HepG2 (cell line): ENCODE results near the gene PLVAP. TPM values are rescaled to one million over a fixed set of nuclear protein-coding genes. Genes with fewer than 3 reads are reported as not detected.
A peak's percentile ranks its signal among the peaks of the same experiment; 100 is the strongest.

Experiments used
- ATAC-seq: fragments of 200-7000 bp; cut with Tn5 transposase; 3 replicates; pipeline ENCODE4 v1.9.1; 2020; ENCODE audit warnings: mild to moderate bottlenecking, moderate library complexity
- BruUV-seq: library from RNA; stranded (reverse); fragments of 400-500 nt; replicated peaks from 2 replicates; lab custom pipeline; 2021; lab: Mats Ljungman, UMichigan
- CTCF ChIA-PET: fragments of 300-600 bp; formaldehyde crosslinking; extraction: SDS; loops from one replicate; lab custom pipeline; 2021; ENCODE audit warnings: low total read pairs, inconsistent platforms, low intra/inter-chr PET ratio; lab: Yijun Ruan, JAX
- POLR2A ChIA-PET: fragments of 350-600 bp; sonication (Branson Sonifier 250); formaldehyde crosslinking; loops from one replicate; lab custom pipeline; 2020; ENCODE audit warnings: antibody characterized with exemption, inconsistent platforms; lab: Yijun Ruan, JAX
- DNase-seq: peaks from one replicate; pipeline ENCODE4 v3.0.0-alpha.2; 2015; ENCODE audit warnings: low spot score
- FAIRE-seq: peaks from 3 replicates; lab custom pipeline; 2011; peaks lifted over from hg19 to GRCh38; lab: Jason Lieb, UNC
- H2AFZ ChIP-seq: one replicate; pipeline ENCODE4 v1.6.1; 2011; ENCODE audit warnings: low read length, inconsistent platforms
- H3K27ac ChIP-seq: fragments of 300-600 bp; 3 replicates; pipeline ENCODE4 v1.8.0; 2011; ENCODE audit warnings: mixed run types, mild to moderate bottlenecking, mixed read lengths, low read length, inconsistent platforms; ENCODE audit not compliant: insufficient read depth; ENCODE audit errors: extremely low read length
- H3K27me3 ChIP-seq, 2 experiments: fragments of 200-600 bp in 1 of 2; 2 replicates in 1 of 2; 3 replicates in 1 of 2; pipeline versions ENCODE4 v1.6.0 to v1.8.0; 2011; ENCODE audit warnings: low read length in 2 of 2, mild to moderate bottlenecking in 2 of 2, moderate library complexity in 2 of 2, inconsistent platforms in 1 of 2; ENCODE audit not compliant: insufficient read depth in 2 of 2, control insufficient read depth in 1 of 2
- H3K36me3 ChIP-seq, 2 experiments: fragments of 200-600 bp in 1 of 2; replicated peaks in 1 of 2; 2 replicates in 1 of 2; 3 replicates in 1 of 2; pipeline versions ENCODE4 v1.5.1 to v1.8.0; 2011; ENCODE audit warnings: low read length in 2 of 2, inconsistent platforms in 1 of 2; ENCODE audit not compliant: insufficient read depth in 2 of 2, control insufficient read depth in 1 of 2
- H3K4me1 ChIP-seq: 2 replicates; pipeline ENCODE4 v1.5.1; 2012; ENCODE audit warnings: low read length, inconsistent platforms; ENCODE audit not compliant: insufficient read depth
- H3K4me2 ChIP-seq: 2 replicates; pipeline ENCODE4 v1.6.0; 2011; ENCODE audit warnings: low read depth, low read length, inconsistent platforms
- H3K4me3 ChIP-seq, 3 experiments: fragments of 200-600 bp in 1 of 3; sonication (generic), shearing (Covaris generic) in 1 of 3; replicated peaks in 1 of 3; 2 replicates each; pipeline ENCODE4 v1.5.1; 2011 to 2016; ENCODE audit warnings: low read length in 3 of 3, inconsistent platforms in 2 of 3, low read depth in 2 of 3, mild to moderate bottlenecking in 2 of 3, control low read depth in 1 of 3, mixed read lengths in 1 of 3; ENCODE audit not compliant: insufficient read depth in 1 of 3
- H3K79me2 ChIP-seq: one replicate; pipeline ENCODE4 v1.6.1; 2011; ENCODE audit warnings: low read length, inconsistent platforms; ENCODE audit not compliant: insufficient read depth
- H3K9ac ChIP-seq: 2 replicates; pipeline ENCODE4 v1.6.0; 2011; ENCODE audit warnings: mild to moderate bottlenecking, low read depth, low read length, inconsistent platforms; ENCODE audit not compliant: insufficient read depth
- H3K9me3 ChIP-seq: 2 replicates; pipeline ENCODE4 v1.5.1; 2012; ENCODE audit warnings: mild to moderate bottlenecking, low read length
- H4K20me1 ChIP-seq: 2 replicates; pipeline ENCODE4 v1.6.0; 2011; ENCODE audit warnings: inconsistent platforms, mild to moderate bottlenecking, low read length, moderate library complexity; ENCODE audit not compliant: insufficient read depth
- ARNT2 ChIP-seq: sonication (generic); formaldehyde crosslinking; IDR thresholded peaks from 2 replicates; pipeline ENCODE4 v1.8.0; 2022; ENCODE audit warnings: mild to moderate bottlenecking, low read depth, missing genetic modification reagents, moderate library complexity
- CCDC6 ChIP-seq: sonication (generic); formaldehyde crosslinking; IDR thresholded peaks from 2 replicates; pipeline ENCODE4 v1.8.1; 2022; ENCODE audit warnings: mild to moderate bottlenecking, missing genetic modification reagents, moderate library complexity
- FOSL2 ChIP-seq: sonication (generic); formaldehyde crosslinking; IDR thresholded peaks from 2 replicates; pipeline ENCODE4 v1.4.0; 2020; ENCODE audit warnings: missing genetic modification reagents
- HCFC1 ChIP-seq: fragments of 150-350 bp; IDR thresholded peaks from 2 replicates; pipeline ENCODE4 v1.6.1; 2014; ENCODE audit warnings: low read depth, low read length
- HIVEP1 ChIP-seq: sonication (generic); formaldehyde crosslinking; IDR thresholded peaks from 2 replicates; pipeline ENCODE4 v1.4.0; 2020; ENCODE audit warnings: mild to moderate bottlenecking, missing genetic modification reagents
- HNF4A ChIP-seq: sonication (generic); formaldehyde crosslinking; IDR thresholded peaks from 2 replicates; pipeline ENCODE4 v1.4.0; 2020; ENCODE audit warnings: missing genetic modification reagents
- HNRNPLL ChIP-seq: fragments of 200-400 bp; formaldehyde crosslinking; IDR thresholded peaks from 2 replicates; pipeline ENCODE4 v1.6.1; 2017; ENCODE audit warnings: mild to moderate bottlenecking, low read depth, low read length; ENCODE audit not compliant: poor library complexity, severe bottlenecking
- MAFG ChIP-seq: sonication (generic); formaldehyde crosslinking; IDR thresholded peaks from 2 replicates; pipeline ENCODE4 v1.5.1; 2020; ENCODE audit warnings: mild to moderate bottlenecking, missing genetic modification reagents
- MED13 ChIP-seq: sonication (generic); formaldehyde crosslinking; IDR thresholded peaks from 2 replicates; pipeline ENCODE4 v1.5.0; 2020; ENCODE audit warnings: missing genetic modification reagents
- RCOR2 ChIP-seq: IDR thresholded peaks from 2 replicates; pipeline ENCODE4 v1.6.1; 2016; ENCODE audit warnings: missing biosample characterization, missing genetic modification reagents
- RELA ChIP-seq: sonication (generic); formaldehyde crosslinking; IDR thresholded peaks from 2 replicates; pipeline ENCODE4 v1.4.0; 2020; ENCODE audit warnings: missing genetic modification reagents
- ZFP62 ChIP-seq: sonication (generic); formaldehyde crosslinking; IDR thresholded peaks from 2 replicates; pipeline ENCODE4 v1.4.0; 2020; ENCODE audit warnings: missing genetic modification reagents
- ZNF12 ChIP-seq: sonication (generic); formaldehyde crosslinking; IDR thresholded peaks from 2 replicates; pipeline ENCODE4 v1.5.0; 2020; ENCODE audit warnings: missing genetic modification reagents
- ZNF30 ChIP-seq: sonication (generic); formaldehyde crosslinking; IDR thresholded peaks from 2 replicates; pipeline ENCODE4 v1.5.0; 2020; ENCODE audit warnings: mild to moderate bottlenecking, missing genetic modification reagents
- ZNF547 ChIP-seq: sonication (generic); formaldehyde crosslinking; IDR thresholded peaks from 2 replicates; pipeline ENCODE4 v1.5.1; 2020; ENCODE audit warnings: mild to moderate bottlenecking, missing genetic modification reagents
- ZNF878 ChIP-seq: sonication (generic); formaldehyde crosslinking; IDR thresholded peaks from 2 replicates; pipeline ENCODE4 v1.8.1; 2023; ENCODE audit warnings: mild to moderate bottlenecking, missing genetic modification reagents, moderate library complexity
- WGBS: methylation state at CpG from one replicate; pipeline ENCODE4 v1.1.6; 2017; ENCODE audit warnings: low lambda C conversion rate; 5-methylcytosine and 5-hydroxymethylcytosine counted together
- in situ Hi-C: cut with HindIII; loops from 2 replicates; pipeline ENCODE4 v1.10.0; 2017; ENCODE audit warnings: low pct_unique_long_range_greater_than_20kb; ENCODE audit not compliant: extremely low pct_ligation_motif_present
- intact Hi-C: fragments of 100-400 bp; cut with micrococcal nuclease; formaldehyde crosslinking; loops from one replicate; pipeline ENCODE4 v1.10.0; 2022; ENCODE audit not compliant: unreplicated experiment
- polyA plus RNA-seq, 8 experiments: library from polyadenylated mRNA; depleted of rRNA in 3 of 8; stranded (reverse) in 7 of 8; unstranded in 1 of 8; fragments of >200 nt; fragmentation: Illumina TruSeq in 4 of 8; extraction: Trizol in 4 of 8; gene quantifications; 2 replicates each; pipeline versions ENCODE4 v1.2.1 to v1.2.3, GENCODE V29; 2011 to 2016; ENCODE audit warnings: low read depth in 4 of 8, missing spikeins in 1 of 8, mixed read lengths in 1 of 8; ENCODE audit not compliant: insufficient read depth in 1 of 8
- total RNA-seq, 5 experiments: library from RNA; depleted of rRNA; stranded (reverse); fragments of >200 nt; fragmentation: Illumina TruSeq; extraction: Trizol; gene quantifications; 2 replicates each; pipeline ENCODE4 v1.2.3, GENCODE V29; 2016; ENCODE audit warnings: low read depth in 1 of 5
- TF ChIP-seq, protein P1 (sequence below): sonication (generic); formaldehyde crosslinking; IDR thresholded peaks from 2 replicates; pipeline ENCODE4 v1.4.0; 2020; ENCODE audit warnings: mild to moderate bottlenecking, missing genetic modification reagents
- TF ChIP-seq, protein P2 (sequence below): sonication (generic); IDR thresholded peaks from 2 replicates; pipeline ENCODE4 v1.6.1; 2016; ENCODE audit warnings: low read depth, borderline replicate concordance
- TF ChIP-seq, protein P3 (sequence below): sonication (generic); formaldehyde crosslinking; IDR thresholded peaks from 2 replicates; pipeline ENCODE4 v1.4.0; 2020; ENCODE audit warnings: missing genetic modification reagents
- TF ChIP-seq, protein P4 (sequence below): sonication (generic); formaldehyde crosslinking; IDR thresholded peaks from 2 replicates; pipeline ENCODE4 v1.4.0; 2020; ENCODE audit warnings: low read depth, mild to moderate bottlenecking, missing genetic modification reagents

Gene PLVAP
- total and polyA plus RNA-seq, 2 of the 13 experiments (the other 11 are each of a cell fraction or from before 2014, with no cell fraction given): 0.26 TPM; not detected in 1

DNA sequence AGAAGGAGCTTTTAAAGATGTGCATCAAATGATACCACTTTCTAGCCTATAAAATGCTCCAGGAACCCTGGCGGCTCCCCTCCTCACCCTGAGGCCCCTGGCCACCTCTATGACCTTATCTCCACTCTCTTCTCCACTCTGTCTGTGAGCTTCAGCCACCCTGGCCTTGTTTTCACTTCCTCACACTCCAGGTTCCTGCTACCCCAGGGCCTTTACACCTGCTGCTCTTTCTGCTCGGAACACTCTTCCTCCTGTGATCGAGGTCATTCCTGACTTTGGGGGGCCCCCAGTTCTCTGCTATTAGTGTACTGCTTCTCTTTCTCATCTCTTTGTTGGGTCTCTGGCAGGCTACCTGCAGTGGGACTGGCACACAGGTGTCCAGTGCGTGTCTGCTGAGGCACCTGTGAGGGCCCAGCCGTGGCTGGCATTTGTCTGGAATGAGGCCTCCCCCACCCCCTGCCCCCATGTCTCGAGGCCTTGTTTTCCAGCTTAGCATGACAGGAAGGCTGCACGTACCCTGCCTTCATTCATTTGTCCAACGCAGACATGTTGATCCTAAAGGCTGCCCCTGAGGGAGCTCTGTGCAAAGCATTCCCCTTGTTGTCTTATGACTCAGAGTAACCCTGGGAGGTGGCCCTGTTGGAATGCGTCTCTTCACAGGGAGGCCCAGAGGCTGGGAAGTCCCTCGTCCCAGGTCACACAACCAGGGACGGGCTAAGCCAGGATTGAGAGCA lies 65.5 kb downstream of the PLVAP start (continued):
- TF ChIP-seq, protein P1, sequence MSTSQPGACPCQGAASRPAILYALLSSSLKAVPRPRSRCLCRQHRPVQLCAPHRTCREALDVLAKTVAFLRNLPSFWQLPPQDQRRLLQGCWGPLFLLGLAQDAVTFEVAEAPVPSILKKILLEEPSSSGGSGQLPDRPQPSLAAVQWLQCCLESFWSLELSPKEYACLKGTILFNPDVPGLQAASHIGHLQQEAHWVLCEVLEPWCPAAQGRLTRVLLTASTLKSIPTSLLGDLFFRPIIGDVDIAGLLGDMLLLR: peak; percentile 16; the same call in 1 of the 2 replicates
- TF ChIP-seq, protein P2, sequence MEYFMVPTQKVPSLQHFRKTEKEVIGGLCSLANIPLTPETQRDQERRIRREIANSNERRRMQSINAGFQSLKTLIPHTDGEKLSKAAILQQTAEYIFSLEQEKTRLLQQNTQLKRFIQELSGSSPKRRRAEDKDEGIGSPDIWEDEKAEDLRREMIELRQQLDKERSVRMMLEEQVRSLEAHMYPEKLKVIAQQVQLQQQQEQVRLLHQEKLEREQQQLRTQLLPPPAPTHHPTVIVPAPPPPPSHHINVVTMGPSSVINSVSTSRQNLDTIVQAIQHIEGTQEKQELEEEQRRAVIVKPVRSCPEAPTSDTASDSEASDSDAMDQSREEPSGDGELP: no peak
- no peak for TF ChIP-seq RELA (CRISPR knock-in tag)
- peak; percentile 53; the same call in 1 of the 2 replicates for TF ChIP-seq HIVEP1 (CRISPR knock-in tag)
- peak; percentile 74 for TF ChIP-seq FOSL2 (CRISPR knock-in tag)
- no peak for TF ChIP-seq ARNT2 (CRISPR knock-in tag)
- TF ChIP-seq MED13 (CRISPR knock-in tag): no peak

DNA sequence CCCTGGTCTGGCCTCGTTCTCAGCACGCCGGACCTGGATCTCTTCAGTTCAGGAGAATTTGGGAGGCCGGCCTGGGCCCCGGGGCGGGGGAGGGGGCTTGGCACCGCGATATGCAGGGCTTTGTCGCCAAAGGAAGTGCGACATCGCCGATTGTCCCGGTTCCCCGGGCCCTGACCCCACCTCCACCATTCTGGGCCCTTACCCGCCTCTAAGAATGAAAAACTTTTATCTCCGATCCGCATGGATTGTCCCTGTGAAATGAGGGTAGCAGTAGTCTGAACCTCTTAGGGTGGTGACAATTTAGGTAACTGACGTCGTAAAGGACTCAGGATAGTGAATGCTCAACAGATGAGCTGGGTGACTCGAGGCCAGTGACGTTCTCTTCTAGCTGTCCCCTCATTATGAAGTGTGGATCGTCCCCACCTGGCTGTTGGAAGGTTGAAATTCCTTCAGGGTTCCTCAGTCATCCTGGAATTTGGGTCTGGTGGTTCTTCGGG lies 67.1 kb downstream of the PLVAP start:
- 9% methylated on average over 9 of the region's 23 CpGs for WGBS
- Histone ChIP-seq H3K9me3 (no peaks in the 10 kb centered on the region), H4K20me1 (peaks cover 7% of the 10 kb centered on the region), H3K27ac (peak overlapping the region; percentile 62), H2AFZ (no peak overlapping the region), H3K4me2 (peak overlapping the region; percentile 92), H3K9ac (peak overlapping the region; percentile 74), H3K79me2 (peaks cover 30% of the 10 kb centered on the region), H3K4me1 (peaks cover 39% of the 10 kb centered on the region), H3K36me3 (peaks cover 8 to 12% of the 10 kb centered on the region in 2 experiments; a peak in 4 of 5 replicates), H3K4me3 (peak overlapping the region; percentile 75 to 87 (median 84)), H3K27me3 (no peaks in the 10 kb centered on the region; a peak in 1 of 5 replicates)
- DNase-seq (no peak), ATAC-seq (no peak), FAIRE-seq (no peak)
- intact Hi-C loops: loop anchor here (2.0 kb wide), 1 partner anchor 27 kb away; the partner anchor contains the start of gene GTPBP3
- no TSS peak for BruUV-seq
- ChIA-PET CTCF (no interaction called here), POLR2A (interaction anchor here (0.6 to 3.1 kb wide), 10 partner anchors 8 to 236 kb away, joined by 3 to 37 read pairs (median 4); partner anchors contain the start of genes ANO8, MVB12A and USE1)
- in situ Hi-C loops: no loop called here
- TF ChIP-seq ZFP62 (CRISPR knock-in tag) (no peak), RCOR2 (CRISPR knock-in tag) (no peak), ZNF547 (CRISPR knock-in tag) (no peak), ZNF878 (CRISPR knock-in tag) (no peak), MAFG (CRISPR knock-in tag) (no peak), HCFC1 (no peak), HNRNPLL (no peak), ZNF30 (CRISPR knock-in tag) (0 out of 2 replicates have a peak, but pooled peaks have one; percentile 46), HNF4A (CRISPR knock-in tag) (no peak), CCDC6 (no peak), ZNF12 (no peak)
- TF ChIP-seq, protein P3, sequence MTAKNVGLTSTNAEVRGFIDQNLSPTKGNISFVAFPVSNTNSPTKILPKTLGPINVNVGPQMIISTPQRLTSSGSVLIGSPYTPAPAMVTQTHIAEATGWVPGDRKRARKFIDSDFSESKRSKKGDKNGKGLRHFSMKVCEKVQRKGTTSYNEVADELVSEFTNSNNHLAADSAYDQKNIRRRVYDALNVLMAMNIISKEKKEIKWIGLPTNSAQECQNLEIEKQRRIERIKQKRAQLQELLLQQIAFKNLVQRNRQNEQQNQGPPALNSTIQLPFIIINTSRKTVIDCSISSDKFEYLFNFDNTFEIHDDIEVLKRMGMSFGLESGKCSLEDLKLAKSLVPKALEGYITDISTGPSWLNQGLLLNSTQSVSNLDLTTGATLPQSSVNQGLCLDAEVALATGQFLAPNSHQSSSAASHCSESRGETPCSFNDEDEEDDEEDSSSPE (CRISPR knock-in tag): no peak
- TF ChIP-seq, protein P4, sequence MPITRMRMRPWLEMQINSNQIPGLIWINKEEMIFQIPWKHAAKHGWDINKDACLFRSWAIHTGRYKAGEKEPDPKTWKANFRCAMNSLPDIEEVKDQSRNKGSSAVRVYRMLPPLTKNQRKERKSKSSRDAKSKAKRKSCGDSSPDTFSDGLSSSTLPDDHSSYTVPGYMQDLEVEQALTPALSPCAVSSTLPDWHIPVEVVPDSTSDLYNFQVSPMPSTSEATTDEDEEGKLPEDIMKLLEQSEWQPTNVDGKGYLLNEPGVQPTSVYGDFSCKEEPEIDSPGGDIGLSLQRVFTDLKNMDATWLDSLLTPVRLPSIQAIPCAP (CRISPR knock-in tag): no peak
